SK-N-SH (cell line): ENCODE data around the gene FAH. TPM values are rescaled to one million over a fixed set of nuclear protein-coding genes. Genes with fewer than 3 reads are reported as not detected.

Source experiments
- CTCF ChIA-PET: fragments of 300-600, 350-600 bp; formaldehyde crosslinking; extraction: SDS; loops from one replicate; lab custom pipeline; 2021; lab: Yijun Ruan, JAX
- POLR2A ChIA-PET: fragments of 350-600 bp; sonication (Branson Sonifier 250); formaldehyde crosslinking; extraction: SDS; loops from one replicate; lab custom pipeline; 2020; ENCODE audit warnings: antibody characterized with exemption, inconsistent platforms; lab: Yijun Ruan, JAX
- DNase-seq: peaks from one replicate; pipeline ENCODE4 v3.0.0; 2012
- H2AFZ ChIP-seq: fragments of 200-600 bp; sonication (generic); 2 replicates; pipeline ENCODE4 v1.8.1; 2016; ENCODE audit warnings: antibody characterized with exemption, mild to moderate bottlenecking, low read depth
- H3F3A ChIP-seq: fragments of 200-600 bp; sonication (generic); replicated peaks from 2 replicates; pipeline ENCODE3; 2016; ENCODE audit warnings: antibody characterized with exemption, mild to moderate bottlenecking; ENCODE audit not compliant: insufficient read depth
- H3K27ac ChIP-seq, 2 experiments: fragments of 200-500 bp in 1 of 2; fragments of 200-600 bp in 1 of 2; sonication (Bioruptor generic) in 1 of 2; sonication (generic), shearing (Covaris generic) in 1 of 2; 2 replicates each; pipeline versions ENCODE4 v1.5.1 to v1.6.1; 2014 to 2016; ENCODE audit warnings: low read depth in 2 of 2, inconsistent platforms in 1 of 2, low read length in 1 of 2, mild to moderate bottlenecking in 1 of 2, mixed read lengths in 1 of 2
- H3K27me3 ChIP-seq: fragments of 200-600 bp; sonication (generic), shearing (Covaris generic); 2 replicates; pipeline ENCODE4 v1.6.1; 2016; ENCODE audit warnings: mixed run types; ENCODE audit not compliant: insufficient read depth
- H3K36me3 ChIP-seq, 2 experiments: fragments of 200-500 bp in 1 of 2; fragments of 200-600 bp in 1 of 2; sonication (Bioruptor generic) in 1 of 2; sonication (generic) in 1 of 2; replicated peaks in 1 of 2; 2 replicates each; pipeline versions ENCODE3 to v1.5.1; 2014 to 2016; ENCODE audit warnings: low read length in 1 of 2, mild to moderate bottlenecking in 1 of 2; ENCODE audit not compliant: insufficient read depth in 2 of 2, control insufficient read depth in 1 of 2
- H3K4me1 ChIP-seq, 2 experiments: fragments of 200-500 bp in 1 of 2; fragments of 200-600 bp in 1 of 2; sonication (Bioruptor generic) in 1 of 2; sonication (generic), shearing (Covaris generic) in 1 of 2; 2 replicates each; pipeline versions ENCODE4 v1.5.1 to v1.6.1; 2014 to 2016; ENCODE audit warnings: low read depth in 1 of 2, low read length in 1 of 2, mixed run types in 1 of 2; ENCODE audit not compliant: insufficient read depth in 2 of 2, control insufficient read depth in 1 of 2
- H3K4me2 ChIP-seq: fragments of 200-600 bp; sonication (generic), shearing (Covaris generic); 2 replicates; pipeline ENCODE4 v1.6.1; 2017; ENCODE audit warnings: mixed run types
- H3K4me3 ChIP-seq, 2 experiments: fragments of 200-500 bp in 1 of 2; fragments of 200-600 bp in 1 of 2; sonication (Bioruptor generic) in 1 of 2; sonication (generic), shearing (Covaris generic) in 1 of 2; 2 replicates each; pipeline versions ENCODE4 v1.5.1 to v1.8.1; 2014 to 2016; ENCODE audit warnings: low read depth in 2 of 2, inconsistent platforms in 1 of 2, low read length in 1 of 2, mild to moderate bottlenecking in 1 of 2, mixed read lengths in 1 of 2, moderate library complexity in 1 of 2
- H3K79me2 ChIP-seq: fragments of 200-600 bp; sonication (generic); 2 replicates; pipeline ENCODE4 v1.8.1; 2017; ENCODE audit warnings: mild to moderate bottlenecking; ENCODE audit not compliant: insufficient read depth
- H3K9ac ChIP-seq: fragments of 200-600 bp; sonication (generic); 2 replicates; pipeline ENCODE4 v1.6.1; 2017; ENCODE audit warnings: mixed run types
- H3K9me2 ChIP-seq: fragments of 200-600 bp; sonication (generic); 2 replicates; pipeline ENCODE4 v1.6.1; 2017; ENCODE audit warnings: mixed run types
- H3K9me3 ChIP-seq: fragments of 200-600 bp; sonication (generic); 2 replicates; pipeline ENCODE4 v1.6.1; 2017; ENCODE audit warnings: mixed run types, mild to moderate bottlenecking, moderate library complexity
- H4K20me1 ChIP-seq: fragments of 200-600 bp; sonication (generic); 2 replicates; pipeline ENCODE4 v1.6.1; 2017; ENCODE audit warnings: mild to moderate bottlenecking, mixed run types; ENCODE audit not compliant: insufficient read depth
- CTCF ChIP-seq: fragments of 200-600 bp; sonication (generic); IDR thresholded peaks from 2 replicates; pipeline ENCODE4 v1.6.1; 2017; ENCODE audit warnings: antibody characterized with exemption, mild to moderate bottlenecking, moderate library complexity
- FOSL2 ChIP-seq: IDR thresholded peaks from 2 replicates; pipeline ENCODE4 v1.4.0; 2012; ENCODE audit warnings: low read depth, mild to moderate bottlenecking, moderate library complexity, borderline replicate concordance
- FOXJ3 ChIP-seq: sonication (generic); formaldehyde crosslinking; IDR thresholded peaks from 2 replicates; pipeline ENCODE4 v1.5.1; 2020; ENCODE audit warnings: mild to moderate bottlenecking, missing genetic modification reagents
- IRF3 ChIP-seq: fragments of 150-350 bp; IDR thresholded peaks from 2 replicates; pipeline ENCODE4 v1.6.1; 2016; ENCODE audit warnings: mild to moderate bottlenecking, low read depth, low read length
- MXI1 ChIP-seq: IDR thresholded peaks from 2 replicates; pipeline ENCODE4 v1.6.1; 2012; ENCODE audit warnings: mild to moderate bottlenecking, low read depth, low read length, improper control_type of control experiment
- POLR2AphosphoS5 ChIP-seq: IDR thresholded peaks from 2 replicates; pipeline ENCODE4 v1.6.1; 2012; ENCODE audit warnings: low read depth, low read length
- RAD21 ChIP-seq: IDR thresholded peaks from 2 replicates; pipeline ENCODE4 v1.6.1; 2012; ENCODE audit warnings: mild to moderate bottlenecking, low read length
- REST ChIP-seq: IDR thresholded peaks from 2 replicates; pipeline ENCODE4 v1.6.1; 2012; ENCODE audit warnings: mild to moderate bottlenecking, low read depth, low read length, moderate library complexity
- RFX5 ChIP-seq: IDR thresholded peaks from 2 replicates; pipeline ENCODE4 v1.6.1; 2012; ENCODE audit warnings: mild to moderate bottlenecking, improper control_type of control experiment, low read length
- RXRA ChIP-seq: IDR thresholded peaks from 2 replicates; pipeline ENCODE4 v1.4.0; 2012; ENCODE audit warnings: low read depth, mild to moderate bottlenecking, borderline replicate concordance
- SIN3A ChIP-seq: IDR thresholded peaks from 2 replicates; pipeline ENCODE4 v1.6.1; 2012; ENCODE audit warnings: low read depth, mild to moderate bottlenecking, low read length, moderate library complexity, borderline replicate concordance
- TCF12 ChIP-seq: IDR thresholded peaks from 2 replicates; pipeline ENCODE4 v1.4.0; 2012
- USF1 ChIP-seq: IDR thresholded peaks from 2 replicates; pipeline ENCODE4 v1.4.0; 2012; ENCODE audit warnings: low read depth, borderline replicate concordance
- ZBTB33 ChIP-seq: IDR thresholded peaks from 2 replicates; pipeline ENCODE4 v1.4.0; 2012; ENCODE audit warnings: low read depth, borderline replicate concordance
- WGBS: methylation state at CpG from one replicate; pipeline ENCODE4 v1.1.6; 2017; ENCODE audit warnings: low lambda C conversion rate; 5-methylcytosine and 5-hydroxymethylcytosine counted together
- polyA plus RNA-seq, 3 experiments: library from polyadenylated mRNA; depleted of rRNA; stranded (reverse); fragments of >200 nt; gene quantifications; 2 replicates each; pipeline ENCODE4 v1.2.3, GENCODE V29; 2012

The FAH gene
- polyA plus RNA-seq, 1 of the 3 experiments (the other 2 are of a cell fraction): 34.9 TPM

- Histone ChIP-seq H3K27ac (no peak overlapping the region), H3K4me3 (no peak overlapping the region), H3K9ac (no peak overlapping the region), H3K9me3 (no peaks in the 10 kb centered on the region), H3K4me2 (no peak overlapping the region), H3K79me2 (no peaks in the 10 kb centered on the region), H2AFZ (no peak overlapping the region), H4K20me1 (no peaks in the 10 kb centered on the region), H3K27me3 (no peaks in the 10 kb centered on the region), H3K36me3 (peaks cover 13 to 34% of the 10 kb centered on the region in 2 experiments), H3K4me1 (no peaks in the 10 kb centered on the region; a peak in 1 of 4 replicates), H3F3A (no peaks in the 10 kb centered on the region), H3K9me2 (no peaks in the 10 kb centered on the region)
- DNase-seq: no peak
- CTCF ChIA-PET: interaction anchor here (0.7 kb wide), 1 partner anchor 11 kb away, joined by 3 read pairs; no protein-coding TSS in a partner anchor
- 90% methylated on average over 5 of the region's 5 CpGs for WGBS
- POLR2A ChIA-PET: no interaction called here
- TF ChIP-seq USF1 (no peak), MXI1 (no peak)
These were observed 10.4 kb downstream of the FAH start for GRCh38 chr15:80163217-80163616.

- Histone ChIP-seq H3K36me3 (peaks cover 19 to 30% of the 10 kb centered on the region in 2 experiments), H3K27ac (no peak overlapping the region), H3K79me2 (no peaks in the 10 kb centered on the region), H2AFZ (no peak overlapping the region), H3K4me2 (no peak overlapping the region), H3K9ac (no peak overlapping the region), H3K27me3 (no peaks in the 10 kb centered on the region), H3K9me3 (no peaks in the 10 kb centered on the region), H3K4me3 (no peak overlapping the region), H3K9me2 (no peaks in the 10 kb centered on the region), H3K4me1 (no peaks in the 10 kb centered on the region; a peak in 1 of 4 replicates), H4K20me1 (no peaks in the 10 kb centered on the region), H3F3A (no peaks in the 10 kb centered on the region)
- POLR2A ChIA-PET: no interaction called here
- CTCF ChIA-PET: interaction anchor here (0.7 kb wide), 1 partner anchor 12 kb away, joined by 3 read pairs; no protein-coding TSS in a partner anchor
- 82% methylated on average over 1 of the region's 1 CpG for WGBS
- no peak for TF ChIP-seq IRF3
- TF ChIP-seq RFX5: no peak
- TF ChIP-seq CTCF: no peak
- TF ChIP-seq SIN3A: no peak
- no peak for TF ChIP-seq RAD21
- no peak for TF ChIP-seq FOSL2
- TF ChIP-seq POLR2AphosphoS5: no peak
- no peak for TF ChIP-seq REST
- TF ChIP-seq TCF12: no peak
- no peak for TF ChIP-seq RXRA
- no peak for TF ChIP-seq ZBTB33
- no peak for TF ChIP-seq FOXJ3 (CRISPR knock-in tag)
- DNase-seq: no peak
These were observed 11.1 kb downstream of the FAH start for GRCh38 chr15:80163897-80164296.
